CD4-positive, alpha-beta memory T cell (primary cell): Measurements from ENCODE around the gene RNF167. TPM values are rescaled to one million over a fixed set of nuclear protein-coding genes. Genes with fewer than 3 reads are reported as not detected.

Source experiments
- CTCF ChIA-PET: fragments of 350-600 bp; sonication (Branson Sonifier 250); formaldehyde crosslinking; loops from one replicate; lab custom pipeline; 2021; ENCODE audit warnings: inconsistent platforms; ENCODE audit not compliant: partially characterized antibody; lab: Charles Lee
- POLR2A ChIA-PET: fragments of 350-600 bp; sonication (Branson Sonifier 250); formaldehyde crosslinking; loops from one replicate; lab custom pipeline; 2021; ENCODE audit not compliant: partially characterized antibody; lab: Charles Lee
- DNase-seq, 5 donors: peaks; one replicate each; pipeline versions ENCODE4 v3.0.0 to v3.0.0-alpha.2; 2020 to 2022; ENCODE audit warnings: mixed read lengths in 1 of 5
- H3K27ac ChIP-seq: one replicate; pipeline ENCODE4 v1.7.0; 2013; ENCODE audit warnings: low read depth, low read length
- H3K27me3 ChIP-seq: 2 replicates; pipeline ENCODE4 v1.7.0; 2013; ENCODE audit warnings: mild to moderate bottlenecking, low read length, moderate library complexity; ENCODE audit not compliant: insufficient read depth
- H3K36me3 ChIP-seq: 2 replicates; pipeline ENCODE4 v1.7.0; 2013; ENCODE audit warnings: mild to moderate bottlenecking, low read length, moderate library complexity; ENCODE audit not compliant: insufficient read depth
- H3K4me1 ChIP-seq: 2 replicates; pipeline ENCODE4 v1.7.0; 2013; ENCODE audit warnings: mild to moderate bottlenecking, low read length, moderate library complexity; ENCODE audit not compliant: insufficient read depth
- H3K4me3 ChIP-seq, 2 donors: one replicate each; pipeline ENCODE4 v1.7.0; 2013; ENCODE audit warnings: low read length in 2 of 2, mild to moderate bottlenecking in 1 of 2
- H3K9me3 ChIP-seq, 2 donors: one replicate each; pipeline ENCODE4 v1.7.0; 2013; ENCODE audit warnings: low read length in 2 of 2, control low read depth in 1 of 2; ENCODE audit not compliant: control insufficient read depth in 1 of 2
- H3K27ac Mint-ChIP-seq, 7 donors: one replicate each; pipeline ENCODE4 v1.8.0; 2020 to 2021; ENCODE audit warnings: mixed read lengths in 7 of 7, mild to moderate bottlenecking in 6 of 7, inconsistent platforms in 3 of 7, moderate library complexity in 3 of 7
- H3K27me3 Mint-ChIP-seq, 2 donors: one replicate each; pipeline ENCODE4 v1.8.0; 2020 to 2021; ENCODE audit warnings: mixed read lengths in 2 of 2
- H3K36me3 Mint-ChIP-seq, 2 donors: one replicate each; pipeline ENCODE4 v1.8.0; 2020 to 2021; ENCODE audit warnings: mixed read lengths in 2 of 2, inconsistent platforms in 1 of 2, mild to moderate bottlenecking in 1 of 2
- H3K4me1 Mint-ChIP-seq, 4 donors: one replicate each; pipeline ENCODE4 v1.8.0; 2020 to 2021; ENCODE audit warnings: mixed read lengths in 4 of 4, mild to moderate bottlenecking in 1 of 4
- H3K4me3 Mint-ChIP-seq, 8 donors: one replicate each; pipeline ENCODE4 v1.8.0; 2020 to 2021; ENCODE audit warnings: mixed read lengths in 8 of 8, mild to moderate bottlenecking in 7 of 8, moderate library complexity in 6 of 8, inconsistent platforms in 3 of 8
- H3K9me3 Mint-ChIP-seq, 8 donors: one replicate each; pipeline ENCODE4 v1.8.0; 2020 to 2021; ENCODE audit warnings: mixed read lengths in 8 of 8, mild to moderate bottlenecking in 5 of 8, inconsistent platforms in 3 of 8, moderate library complexity in 1 of 8
- intact Hi-C: fragments of 100-400 bp; cut with micrococcal nuclease; formaldehyde crosslinking; loops from one replicate; pipeline ENCODE4 v1.15.1; 2023
- polyA plus RNA-seq, 2 donors: library from polyadenylated mRNA; unstranded; fragments of 300-500 nt; fragmentation: Illumina TruSeq; gene quantifications; one replicate each; pipeline ENCODE4 v1.2.3, GENCODE V29; 2021
- total RNA-seq, 2 experiments: library from RNA; stranded (reverse); gene quantifications; one replicate each; pipeline ENCODE4 v1.2.3, GENCODE V29; 2021

The RNF167 gene
- total and polyA plus RNA-seq, 4 experiments from 2014 or later = 52.4 to 172 (median 108) TPM

- Mint-ChIP-seq H3K9me3 (peaks cover 0 to 2% (median 0%) of the 10 kb centered on the region in 8 donors), H3K4me1 (peaks cover 12 to 36% (median 21%) of the 10 kb centered on the region in 4 donors), H3K4me3 (no peak within 1 kb of the TSS), H3K27ac (peak within 1 kb of the TSS in 4 of 7 donors; percentile 0 to 70 (median 33)), H3K36me3 (peaks cover 10 to 13% of the 10 kb centered on the region in 2 donors), H3K27me3 (no peaks in the 10 kb centered on the region)
- H3K36me3 ChIP-seq = peaks cover under 1% of the 10 kb centered on the region
- CTCF ChIA-PET = interaction anchor here (1.1 kb wide), 1 partner anchor 23 kb away, joined by 3 read pairs; no protein-coding TSS in a partner anchor
- peaks cover 10% of the 10 kb centered on the region for H3K4me1 ChIP-seq
- POLR2A ChIA-PET = interaction anchor here (1.1 to 1.7 kb wide), 2 partner anchors 17 to 36 kb away, joined by 4 to 5 read pairs; partner anchors contain the start of genes PFN1 and SPAG7
- H3K4me3 ChIP-seq = no peak within 1 kb of the TSS
- H3K27ac ChIP-seq = no peak within 1 kb of the TSS
- intact Hi-C loops = loop anchor here (5.0 kb wide), 1 partner anchor 35 kb away; the partner anchor contains the start of gene SPAG7
- H3K9me3 ChIP-seq = no peaks in the 10 kb centered on the region
- H3K27me3 ChIP-seq = no peaks in the 10 kb centered on the region
- DNase-seq = no peak
Measured at GRCh38 chr17:4931963-4932362, 8.1 kb upstream of the RNF167 start, which contains the start of gene GP1BA. Gene GP1BA, plus strand, starts transcription at chr17:4932277. Its CDS starts 328 bp downstream, at chr17:4932605.

GRCh38 chr17:4932756-4933155, 7.3 kb upstream of the RNF167 start:
- Histone ChIP-seq H3K9me3 (no peaks in the 10 kb centered on the region), H3K4me3 (no peak overlapping the region), H3K4me1 (peaks cover 10% of the 10 kb centered on the region), H3K36me3 (peaks cover 8% of the 10 kb centered on the region), H3K27me3 (no peaks in the 10 kb centered on the region), H3K27ac (no peak overlapping the region)
- CTCF ChIA-PET = interaction anchor here (0.8 to 1.1 kb wide), 2 partner anchors 23 kb away, joined by 3 to 4 read pairs; no protein-coding TSS in a partner anchor
- Mint-ChIP-seq H3K27me3 (no peaks in the 10 kb centered on the region), H3K9me3 (peaks cover 0 to 2% (median 0%) of the 10 kb centered on the region in 8 donors), H3K27ac (peak overlapping the region in 1 of 7 donors; percentile 24), H3K36me3 (peaks cover 13 to 16% of the 10 kb centered on the region in 2 donors), H3K4me3 (no peak overlapping the region), H3K4me1 (peaks cover 12 to 36% (median 20%) of the 10 kb centered on the region in 4 donors)
- POLR2A ChIA-PET = interaction anchor here (1.1 to 1.7 kb wide), 2 partner anchors 16 to 35 kb away, joined by 4 to 5 read pairs; partner anchors contain the start of genes PFN1 and SPAG7
- no peak for DNase-seq
- intact Hi-C loops = loop anchor here (5.0 kb wide), 1 partner anchor 35 kb away; the partner anchor contains the start of gene SPAG7

GRCh38 chr17:4933646-4934045, 6.4 kb upstream of the RNF167 start:
- Histone ChIP-seq H3K36me3 (peaks cover 13% of the 10 kb centered on the region), H3K27me3 (no peaks in the 10 kb centered on the region), H3K9me3 (no peaks in the 10 kb centered on the region), H3K4me1 (peaks cover 18% of the 10 kb centered on the region), H3K27ac (no peak overlapping the region), H3K4me3 (no peak overlapping the region)
- Mint-ChIP-seq H3K9me3 (peaks cover 0 to 2% (median 0%) of the 10 kb centered on the region in 8 donors), H3K27ac (peak overlapping the region in 4 of 7 donors; percentile 31 to 86 (median 53)), H3K4me1 (peaks cover 18 to 42% (median 26%) of the 10 kb centered on the region in 4 donors), H3K4me3 (peak overlapping the region in 2 of 8 donors; percentile 6 to 55), H3K27me3 (no peaks in the 10 kb centered on the region), H3K36me3 (peaks cover 13 to 16% of the 10 kb centered on the region in 2 donors)
- no peak for DNase-seq
- ChIA-PET CTCF (interaction anchor here (1.2 kb wide), 1 partner anchor 25 kb away, joined by 5 read pairs; no protein-coding TSS in a partner anchor), POLR2A (interaction anchor here (0.8 to 25.3 kb wide), 6 partner anchors 10 to 34 kb away, joined by 3 to 973 read pairs (median 6); partner anchors contain the start of genes C17orf107, PFN1 and SPAG7)
- intact Hi-C loops = loop anchor here (5.0 kb wide), 1 partner anchor 34 kb away; the partner anchor contains the start of gene SPAG7

- peaks cover 13% of the 10 kb centered on the region for H3K36me3 ChIP-seq
- Mint-ChIP-seq H3K9me3 (peaks cover 0 to 2% (median 0%) of the 10 kb centered on the region in 8 donors), H3K36me3 (peaks cover 9 to 20% of the 10 kb centered on the region in 2 donors), H3K27ac (peak overlapping the region in 5 of 7 donors; percentile 41 to 86 (median 57)), H3K4me3 (peak overlapping the region in 5 of 8 donors; percentile 8 to 65 (median 55)), H3K27me3 (no peaks in the 10 kb centered on the region), H3K4me1 (peaks cover 23 to 50% (median 33%) of the 10 kb centered on the region in 4 donors)
- H3K27me3 ChIP-seq = no peaks in the 10 kb centered on the region
- H3K4me3 ChIP-seq = no peak overlapping the region
- no peak overlapping the region for H3K27ac ChIP-seq
- intact Hi-C loops = loop anchor here (5.0 kb wide), 1 partner anchor 33 kb away; the partner anchor contains the start of gene SPAG7
- H3K4me1 ChIP-seq = peaks cover 26% of the 10 kb centered on the region
- DNase-seq = peak in 1 of 5 donors; percentile 23
- no peaks in the 10 kb centered on the region for H3K9me3 ChIP-seq
- ChIA-PET CTCF (interaction anchor here (1.2 kb wide), 1 partner anchor 25 kb away, joined by 5 read pairs; no protein-coding TSS in a partner anchor), POLR2A (interaction anchor here (0.7 to 25.3 kb wide), 7 partner anchors 9 to 35 kb away, joined by 3 to 973 read pairs (median 4); partner anchors contain the start of genes C17orf107, PFN1 and SPAG7)
Measured at GRCh38 chr17:4934173-4934979, 5.7 kb upstream of the RNF167 start.

DNA sequence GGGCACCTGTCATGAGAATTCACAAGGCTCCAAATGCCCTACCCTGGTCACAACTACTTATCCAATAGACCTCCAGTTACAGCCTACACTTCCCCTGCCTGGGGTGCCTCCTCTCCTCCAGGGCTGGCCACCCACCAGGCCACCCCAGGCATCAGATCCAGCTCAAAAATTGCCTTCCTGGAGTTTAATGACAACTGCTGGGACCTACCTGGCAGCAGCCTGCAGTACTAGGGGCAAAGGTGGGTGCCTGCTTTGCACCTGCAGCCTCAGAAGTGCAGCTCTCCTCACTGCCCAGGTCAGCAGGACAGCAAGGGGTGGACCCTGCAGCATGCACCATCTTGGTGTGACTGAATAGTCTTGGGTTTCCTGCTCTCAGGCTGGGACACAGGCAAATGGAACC, 4.4 kb upstream of the RNF167 start:
- H3K27ac Mint-ChIP-seq = no peak overlapping the region
- H3K36me3 ChIP-seq = peaks cover 13% of the 10 kb centered on the region
- H3K4me3 ChIP-seq = no peak overlapping the region
- H3K4me3 Mint-ChIP-seq = no peak overlapping the region
- H3K9me3 ChIP-seq = no peaks in the 10 kb centered on the region
- ChIA-PET CTCF (no interaction called here), POLR2A (interaction anchor here (0.6 to 25.3 kb wide), 4 partner anchors 9 to 32 kb away, joined by 3 to 973 read pairs (median 110); partner anchors contain the start of genes ENO3, PFN1 and SPAG7)
- H3K36me3 Mint-ChIP-seq = peaks cover 7 to 24% of the 10 kb centered on the region in 2 donors
- no peak for DNase-seq
- H3K4me1 Mint-ChIP-seq = peaks cover 24 to 55% (median 33%) of the 10 kb centered on the region in 4 donors
- H3K9me3 Mint-ChIP-seq = peaks cover 0 to 4% (median 0%) of the 10 kb centered on the region in 8 donors
- H3K27me3 Mint-ChIP-seq = no peaks in the 10 kb centered on the region
- no peak overlapping the region for H3K27ac ChIP-seq
- H3K4me1 ChIP-seq = peaks cover 27% of the 10 kb centered on the region
- no peaks in the 10 kb centered on the region for H3K27me3 ChIP-seq
- intact Hi-C loops = no loop called here

GRCh38 chr17:4936436-4936835, 3.6 kb upstream of the RNF167 start:
- H3K4me1 Mint-ChIP-seq = peaks cover 27 to 55% (median 37%) of the 10 kb centered on the region in 4 donors
- peak overlapping the region in 1 of 8 donors; percentile 1 for H3K4me3 Mint-ChIP-seq
- Histone ChIP-seq H3K27me3 (no peaks in the 10 kb centered on the region), H3K4me1 (peaks cover 31% of the 10 kb centered on the region), H3K36me3 (peaks cover 13% of the 10 kb centered on the region), H3K9me3 (no peaks in the 10 kb centered on the region), H3K27ac (no peak overlapping the region), H3K4me3 (no peak overlapping the region)
- intact Hi-C loops = no loop called here
- H3K9me3 Mint-ChIP-seq = peaks cover 0 to 4% (median 0%) of the 10 kb centered on the region in 8 donors
- ChIA-PET CTCF (no interaction called here), POLR2A (interaction anchor here (1.1 to 25.3 kb wide), 4 partner anchors 9 to 32 kb away, joined by 3 to 973 read pairs (median 110); partner anchors contain the start of genes ENO3, PFN1 and SPAG7)
- H3K36me3 Mint-ChIP-seq = peaks cover 8 to 24% of the 10 kb centered on the region in 2 donors
- no peaks in the 10 kb centered on the region for H3K27me3 Mint-ChIP-seq
- peak overlapping the region in 3 of 7 donors; percentile 59 to 81 (median 74) for H3K27ac Mint-ChIP-seq
- no peak for DNase-seq
